Ramos (cell line): ENCODE data around the gene MGRN1.
"Not testable (repeated sequence)": the region's sequence is repeated elsewhere in the genome, so short reads cannot be mapped to it uniquely, and the experiment has no call there.

Source experiments
- in situ Hi-C: fragments of 300-500 bp; cut with MboI; formaldehyde crosslinking; loops from one replicate; pipeline ENCODE4 v1.14.3; 2022; ENCODE audit warnings: low sequenced_read_pairs; ENCODE audit not compliant: unreplicated experiment

The MGRN1 gene

DNA sequence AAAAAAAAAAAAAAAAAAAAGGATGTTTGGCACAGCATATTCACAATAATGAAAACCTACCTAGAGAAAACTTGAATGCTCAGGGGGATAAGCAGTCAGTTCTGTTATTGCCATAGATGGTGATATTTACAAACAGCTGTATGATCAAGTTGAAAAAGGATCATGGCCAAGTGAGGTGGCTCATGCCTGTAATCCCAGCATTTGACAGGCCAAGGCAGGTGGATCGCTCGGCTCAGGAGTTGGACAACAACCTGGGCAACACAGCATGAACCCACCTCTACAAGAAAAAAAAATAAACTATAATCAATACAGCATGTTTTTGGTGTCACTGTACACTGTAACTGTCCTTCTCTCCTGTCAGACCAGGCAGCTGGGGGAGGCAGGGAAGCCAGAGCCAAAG lies 90.4 kb downstream of the MGRN1 start:
- in situ Hi-C loops = loop anchor here (10.0 kb wide), 1 partner anchor 230 kb away; no protein-coding TSS in a partner anchor

DNA sequence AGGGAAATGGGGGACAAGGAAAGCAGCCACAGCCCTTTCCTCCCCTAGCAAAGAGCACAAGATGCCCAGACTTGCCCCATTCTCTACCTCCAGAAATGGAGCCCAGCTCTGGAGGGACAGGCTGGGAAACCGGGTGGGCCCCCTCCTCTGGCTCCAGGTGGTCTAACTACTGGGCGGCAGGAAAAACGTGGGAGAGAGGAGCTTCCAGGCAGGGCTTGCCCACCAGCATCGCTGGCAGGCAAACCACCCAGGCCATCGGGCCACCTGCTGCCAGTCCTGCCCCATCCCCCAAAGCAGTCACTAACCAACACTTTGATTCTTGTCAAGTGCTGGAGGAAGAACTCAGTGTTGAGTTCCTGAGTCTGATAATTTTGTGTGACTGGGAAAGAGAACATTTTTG lies 93.8 kb downstream of the MGRN1 start:
- in situ Hi-C loops = loop anchor here (10.0 kb wide), 1 partner anchor 226 kb away; no protein-coding TSS in a partner anchor

DNA sequence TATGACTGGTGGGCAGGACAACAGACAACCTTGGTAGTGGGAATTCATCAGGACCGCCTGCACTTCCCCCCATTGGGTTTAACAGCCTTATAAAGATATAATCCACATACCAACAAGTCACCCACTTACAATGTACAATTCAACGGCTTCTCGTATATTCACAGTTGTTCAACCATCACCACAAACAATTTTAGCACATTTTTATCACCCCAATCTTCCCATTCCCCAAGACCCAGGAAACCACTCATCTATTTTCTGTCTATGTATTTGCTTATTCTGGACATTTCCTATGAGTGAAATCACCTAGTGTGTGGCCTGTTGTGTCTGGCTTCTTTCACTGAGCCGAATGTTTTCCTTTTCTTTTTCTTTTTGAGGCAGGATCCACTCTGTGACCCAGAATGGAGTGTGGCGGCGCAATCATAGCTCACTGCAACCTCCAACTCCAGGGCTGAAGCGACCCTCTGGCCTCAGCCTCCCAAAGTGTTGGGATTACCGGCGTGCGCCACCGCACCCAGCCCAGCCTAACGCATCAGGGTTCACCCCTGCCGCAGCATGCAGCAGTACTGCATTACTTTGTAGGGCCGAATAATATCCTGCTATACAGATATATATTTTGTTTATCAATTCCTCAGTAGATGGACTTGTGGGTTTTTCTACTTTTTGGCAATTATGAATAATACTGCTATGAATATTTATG lies 98.6 kb downstream of the MGRN1 start:
- in situ Hi-C loops = no loop called here

DNA sequence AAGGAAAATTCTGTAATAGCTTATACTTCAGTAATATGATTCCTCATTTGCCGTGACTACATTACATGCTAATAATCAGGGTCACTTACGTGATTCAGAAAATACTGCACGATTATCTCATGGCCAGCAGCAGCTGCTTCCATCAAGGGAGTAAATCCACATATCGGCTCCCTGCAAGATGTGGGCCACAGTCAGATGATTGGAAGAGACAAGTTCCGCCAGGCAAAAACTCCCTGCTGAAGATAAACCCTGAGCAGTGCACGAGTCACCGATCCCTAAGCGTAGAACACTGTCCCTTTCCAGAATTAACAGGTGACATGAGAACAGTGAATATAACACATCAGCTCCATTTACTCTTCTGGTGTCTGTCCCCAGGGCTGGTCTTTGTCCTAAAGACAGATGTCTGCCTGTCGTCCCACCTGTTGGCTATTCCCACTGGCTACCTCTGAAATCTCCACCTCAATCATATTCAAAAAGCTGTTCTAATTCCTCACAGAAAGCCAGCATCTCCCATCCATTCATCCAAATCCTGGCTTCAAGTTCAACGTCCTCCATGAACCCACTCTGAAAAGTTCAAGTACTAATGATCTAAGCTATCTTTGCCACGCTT lies 100.1 kb downstream of the MGRN1 start:
- in situ Hi-C loops = no loop called here

DNA sequence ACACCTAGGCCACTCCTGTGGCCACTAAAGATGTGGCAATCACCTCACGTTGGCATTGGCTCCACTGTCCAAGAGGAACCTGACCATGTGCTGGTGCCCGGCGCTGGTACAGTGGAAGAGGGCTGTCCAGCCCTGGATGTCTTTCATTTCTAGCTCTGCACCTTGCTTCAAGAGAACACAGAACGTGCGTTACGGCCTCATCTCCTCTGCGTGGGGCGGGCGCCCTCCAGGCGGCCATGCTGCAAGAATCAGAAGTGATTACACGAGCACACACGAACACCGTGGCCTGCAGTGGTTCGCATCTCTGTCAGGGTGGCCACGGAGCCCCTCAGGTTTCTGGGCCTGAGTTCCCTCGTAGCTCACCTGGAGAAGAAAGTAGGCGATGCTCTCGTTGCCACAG lies 102.0 kb downstream of the MGRN1 start:
- in situ Hi-C loops = no loop called here

DNA sequence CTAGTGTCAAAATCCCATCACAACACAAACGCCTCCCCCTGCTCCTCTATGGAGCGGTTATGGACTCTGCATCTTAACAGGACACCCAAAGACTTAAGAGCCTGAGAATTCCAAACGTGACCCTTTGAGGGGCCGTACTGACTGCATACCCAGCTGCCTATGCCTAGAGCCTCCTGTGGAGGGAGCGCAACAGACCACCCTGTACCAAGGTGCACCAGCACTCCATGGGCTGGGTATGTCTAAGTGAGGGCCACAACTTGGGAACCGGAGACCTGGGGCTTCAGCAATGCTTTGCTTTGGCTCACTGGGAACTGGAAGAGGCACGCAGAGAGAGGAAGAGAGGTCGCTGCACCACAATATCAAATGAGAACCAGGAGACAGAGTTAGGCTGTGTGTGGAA lies 104.0 kb downstream of the MGRN1 start:
- in situ Hi-C loops = no loop called here

DNA sequence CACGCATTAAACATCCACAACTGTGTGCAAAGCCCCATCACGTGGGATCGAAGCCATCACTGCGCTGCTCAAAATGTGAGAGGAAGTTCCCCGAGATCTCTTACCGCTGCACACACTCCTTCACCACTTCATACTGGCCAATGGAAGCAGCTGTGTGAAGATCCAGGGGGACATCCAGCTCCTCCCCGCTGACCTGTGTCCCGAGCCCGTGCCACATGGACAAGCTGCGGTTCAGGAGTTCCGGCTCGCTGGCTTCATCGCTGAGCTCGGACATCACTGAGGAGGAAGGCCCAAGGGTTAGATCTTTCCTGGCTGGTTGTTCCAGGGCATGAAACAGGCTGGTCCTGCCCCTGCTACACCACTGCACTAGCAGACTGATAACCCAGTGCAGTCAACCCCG lies 105.2 kb downstream of the MGRN1 start:
- in situ Hi-C loops = no loop called here

DNA sequence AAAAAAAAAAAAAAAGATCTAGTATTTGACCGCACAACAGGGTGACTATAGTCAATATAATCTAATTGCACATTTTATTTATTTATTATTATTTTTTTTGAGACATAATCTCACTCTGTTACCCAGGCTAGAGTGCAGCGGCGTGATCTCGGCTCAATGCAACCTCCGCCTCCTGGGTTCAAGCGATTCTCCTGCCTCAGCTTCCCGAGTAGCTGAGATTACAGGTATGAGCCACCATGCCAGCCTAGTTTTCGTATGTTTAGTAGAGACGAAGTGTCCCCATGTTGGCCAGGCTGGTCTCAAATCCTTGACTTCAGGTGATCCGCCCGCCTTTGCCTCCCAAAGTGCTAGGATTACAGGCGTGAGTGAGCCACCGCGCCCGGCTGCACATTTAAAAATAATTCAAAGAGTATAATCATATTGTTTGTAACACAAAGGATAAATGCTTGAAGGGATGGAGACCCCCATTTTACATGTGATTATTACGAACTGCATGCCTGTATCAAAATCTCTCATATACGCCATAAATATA lies 108.7 kb downstream of the MGRN1 start:
- in situ Hi-C loops = no loop called here

DNA sequence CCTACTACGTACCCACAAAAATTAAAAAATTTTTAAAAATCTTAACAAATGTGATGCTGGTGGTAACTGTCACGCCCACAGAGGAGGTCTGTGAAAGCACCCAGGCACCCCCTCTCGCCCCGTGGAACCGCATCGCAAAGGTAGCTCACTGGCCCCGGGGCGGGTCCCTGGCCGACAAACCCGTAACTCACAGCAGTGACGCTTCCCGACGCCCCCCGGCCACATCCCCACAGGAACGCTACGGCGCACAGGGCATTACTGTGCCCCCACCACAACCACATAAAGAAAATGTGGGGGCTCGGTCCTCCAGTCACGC lies 109.1 kb downstream of the MGRN1 start:
- in situ Hi-C loops = no loop called here

DNA sequence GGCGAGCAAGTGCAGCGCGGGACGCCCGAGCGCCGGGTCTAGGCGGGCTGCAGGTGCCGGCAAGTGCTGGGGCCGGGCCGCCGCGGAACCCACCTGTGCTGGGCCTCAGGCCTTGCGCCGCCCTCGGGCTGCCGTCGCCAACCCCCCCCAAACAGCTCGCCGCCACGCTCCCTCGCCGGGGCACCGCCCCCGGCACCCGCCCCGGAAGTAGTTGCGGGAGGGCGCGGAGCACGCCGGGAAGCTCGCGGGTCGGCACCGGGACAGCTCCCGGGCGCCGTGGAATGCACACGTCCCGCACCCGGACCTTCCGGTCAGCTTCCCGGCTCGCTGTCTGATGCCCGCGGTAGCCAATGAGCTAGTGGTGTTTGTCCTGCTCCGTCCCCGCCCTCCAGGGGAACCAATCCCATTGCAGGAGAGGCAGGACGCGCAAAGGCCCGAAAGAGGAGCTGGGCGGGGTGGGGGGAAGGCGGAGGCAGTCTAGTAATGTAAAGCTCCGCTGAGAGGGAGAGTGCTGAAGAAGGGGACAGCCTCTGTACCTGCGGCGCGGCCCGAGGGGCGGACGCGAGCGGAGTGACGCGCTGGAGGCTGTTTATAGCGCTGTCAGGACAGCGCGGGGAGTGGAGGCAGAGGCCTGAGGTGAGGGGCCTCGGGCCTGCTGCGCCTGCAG lies 109.6 kb downstream of the MGRN1 start, which contains the start of the genes ANKS3 and DNAAF8:
Gene ANKS3, minus strand, starts transcription at position 209 of the 667 bp plus-strand sequence. CDS start 4,122 bp downstream, outside the sequence.
Gene DNAAF8, plus strand, starts transcription at position 475 of the 667 bp plus-strand sequence. CDS start 1,978 bp downstream, outside the sequence.
- in situ Hi-C loops = no loop called here

DNA sequence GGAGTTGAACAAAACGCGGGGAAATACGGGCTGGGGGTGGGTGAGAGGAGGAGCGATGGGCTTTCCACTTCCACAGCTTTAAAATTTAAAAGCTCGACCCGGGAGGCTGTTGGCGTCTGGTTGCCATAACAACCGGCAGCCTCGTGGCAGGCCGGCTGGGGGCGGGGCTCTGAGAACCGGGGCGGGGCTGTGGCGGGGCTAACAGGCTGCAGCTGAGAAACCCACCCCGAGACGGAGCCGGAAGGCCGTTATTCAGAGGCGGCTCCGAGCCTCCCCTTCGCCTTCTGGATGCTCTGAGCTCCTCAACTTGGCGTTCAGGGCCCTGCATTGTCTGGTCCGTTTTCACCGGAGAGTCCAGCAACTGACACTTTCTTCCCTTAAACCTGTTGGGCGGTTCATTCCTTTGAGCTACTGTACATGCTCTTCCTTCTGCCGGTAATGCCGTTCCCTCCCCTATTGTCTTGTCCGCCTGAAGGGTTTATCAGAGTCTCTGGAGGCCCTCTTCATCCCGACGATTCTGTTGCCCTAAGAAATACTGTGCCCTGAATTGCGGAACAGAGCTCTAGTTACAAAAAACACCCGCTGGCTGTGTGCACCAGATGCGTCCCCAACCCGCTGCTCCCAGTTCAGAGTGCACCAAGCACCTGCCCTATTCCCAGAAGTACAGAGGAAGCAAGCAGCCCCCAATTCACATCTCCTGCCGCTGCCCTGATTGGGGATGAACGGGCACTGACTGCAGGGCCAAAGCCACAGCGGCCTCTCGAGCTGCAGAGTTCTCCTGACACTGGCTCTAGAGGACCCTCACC lies 110.3 kb downstream of the MGRN1 start:
- in situ Hi-C loops = no loop called here

DNA sequence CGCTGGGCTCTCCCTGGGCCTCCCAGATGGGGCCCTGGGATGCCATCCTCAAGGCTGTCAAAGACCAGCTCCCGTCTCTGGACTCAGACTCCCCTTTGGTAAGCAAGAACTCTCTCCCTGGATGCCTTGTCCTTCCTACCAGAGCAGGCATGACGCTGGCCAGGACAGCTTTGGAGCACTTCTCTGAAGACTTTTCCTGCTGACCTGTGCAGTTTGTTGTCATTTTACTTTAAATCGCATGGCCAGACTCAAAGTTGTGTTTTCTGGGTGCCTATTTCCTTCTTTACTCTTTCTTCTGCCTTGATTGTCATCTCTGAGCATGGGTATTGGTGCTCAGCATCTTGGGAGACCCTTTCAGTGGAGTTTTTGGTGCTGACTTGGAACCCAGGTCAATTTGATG lies 111.9 kb downstream of the MGRN1 start:
- in situ Hi-C loops = no loop called here

DNA sequence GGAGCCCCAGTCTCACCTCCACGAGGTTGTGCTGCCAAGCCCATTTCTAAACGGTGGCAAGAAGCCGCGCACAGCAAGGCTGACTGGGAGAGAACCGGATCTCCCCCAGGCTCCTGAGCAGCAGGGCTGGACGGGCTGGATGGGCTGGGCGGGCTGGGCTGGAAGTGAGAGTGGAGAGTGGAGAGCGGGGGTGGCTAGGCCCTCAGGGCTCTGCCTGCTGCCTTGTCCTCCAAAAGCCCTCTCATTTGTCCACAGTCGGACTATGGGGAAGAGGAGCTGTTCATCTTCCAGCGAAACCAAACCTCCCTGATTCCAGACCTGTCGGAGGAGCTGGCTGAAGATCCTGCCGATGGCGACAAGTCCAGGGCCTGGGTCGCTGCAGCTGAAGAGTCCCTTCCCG lies 112.9 kb downstream of the MGRN1 start:
- in situ Hi-C loops = no loop called here

DNA sequence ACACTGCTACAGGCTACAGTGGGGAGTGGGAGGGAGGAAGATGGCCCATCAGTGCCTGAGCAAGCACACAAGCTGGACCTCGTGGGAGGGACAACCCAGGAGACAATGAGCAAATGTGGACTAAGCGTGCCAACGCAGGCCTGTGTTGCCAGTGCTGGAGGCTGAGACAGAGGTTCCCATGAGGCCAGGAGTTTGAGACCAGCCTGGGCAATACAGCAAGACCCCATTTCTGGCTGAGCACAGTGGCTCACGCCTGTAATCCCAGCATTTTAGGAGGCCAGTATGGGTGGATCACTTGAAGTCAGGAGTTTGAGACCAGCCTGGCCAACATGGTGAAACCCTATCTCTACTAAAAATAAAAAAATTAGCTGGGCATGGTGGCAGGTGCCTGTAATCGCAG lies 113.7 kb downstream of the MGRN1 start:
- in situ Hi-C loops = not testable (repeated sequence)
